Measurements from ENCODE around the gene TTBK2. TPM values are rescaled to one million over a fixed set of nuclear protein-coding genes. Genes with fewer than 3 reads are reported as not detected.

TTBK2 gene
- total and polyA plus RNA-seq, 12 donors: 3.8 to 46.6 (median 16.7) TPM

GRCh38 chr15:42695527-42696071 is 225.0 kb downstream of the TTBK2 start:
- peak in 2 of 7 donors; percentile 8 to 47 for DNase-seq
- H3K27ac ChIP-seq: no peak overlapping the region
- 73 to 93% (median 84%) methylated on average over 3 to 6 of the region's 6 CpGs for WGBS, 4 donors
- H3K27me3 ChIP-seq: no peaks in the 10 kb centered on the region
- H3K4me1 ChIP-seq (replicated peaks in 1 of 2): no peaks in the 10 kb centered on the region
- no peak for TF ChIP-seq CTCF (IDR thresholded peaks at IDR 0.05)
- TF ChIP-seq POLR2A (IDR thresholded peaks at IDR 0.05): no peak
- no peaks in the 10 kb centered on the region for H3K36me3 ChIP-seq (replicated peaks in 1 of 2)
- H3K9me3 ChIP-seq (replicated peaks in 1 of 3): no peaks in the 10 kb centered on the region
- intact Hi-C loops (cut with DNase I): no loop called here
- H3K4me3 ChIP-seq: no peak overlapping the region

- intact Hi-C loops (cut with DNase I): no loop called here
- no peaks in the 10 kb centered on the region for H3K36me3 ChIP-seq (replicated peaks in 1 of 2)
Observed at GRCh38 chr15:42694398-42694797, 226.2 kb downstream of the TTBK2 start.

GRCh38 chr15:42693942-42694341 is 226.6 kb downstream of the TTBK2 start:
- no peak overlapping the region for H3K27ac ChIP-seq
- 96 to 100% (median 97%) methylated on average over 4 to 6 of the region's 6 CpGs for WGBS, 4 donors
- no peaks in the 10 kb centered on the region for H3K36me3 ChIP-seq (replicated peaks in 1 of 2)

More at GRCh38 chr15:42694398-42694797, 226.2 kb downstream of the TTBK2 start:
- Histone ChIP-seq H3K4me3 (no peak overlapping the region), H3K9me3 (replicated peaks in 1 of 3) (no peaks in the 10 kb centered on the region), H3K4me1 (replicated peaks in 1 of 2) (no peaks in the 10 kb centered on the region), H3K27ac (no peak overlapping the region), H3K27me3 (no peaks in the 10 kb centered on the region)
- TF ChIP-seq POLR2A (IDR thresholded peaks at IDR 0.05): no peak
- no peak for TF ChIP-seq CTCF (IDR thresholded peaks at IDR 0.05)
- DNase-seq: peak in 1 of 7 donors; percentile 7
- 93 to 99% (median 96%) methylated on average over 3 to 10 of the region's 10 CpGs for WGBS, 4 donors

GRCh38 chr15:42693496-42693895 is 227.1 kb downstream of the TTBK2 start:
- 97 to 100% (median 99%) methylated on average over 5 to 6 of the region's 6 CpGs for WGBS, 4 donors
- no peaks in the 10 kb centered on the region for H3K4me1 ChIP-seq (replicated peaks in 1 of 2)
- no peak overlapping the region for H3K27ac ChIP-seq
- H3K9me3 ChIP-seq (replicated peaks in 1 of 3): no peaks in the 10 kb centered on the region
- no peaks in the 10 kb centered on the region for H3K36me3 ChIP-seq (replicated peaks in 1 of 2)
- TF ChIP-seq POLR2A (IDR thresholded peaks at IDR 0.05) (no peak), CTCF (IDR thresholded peaks at IDR 0.05) (no peak)
- DNase-seq: peak in 1 of 7 donors; percentile 3
- no peaks in the 10 kb centered on the region for H3K27me3 ChIP-seq
- H3K4me3 ChIP-seq: no peak overlapping the region
- intact Hi-C loops (cut with DNase I): no loop called here

More at GRCh38 chr15:42693942-42694341, 226.6 kb downstream of the TTBK2 start:
- H3K27me3 ChIP-seq: no peaks in the 10 kb centered on the region
- no peak for TF ChIP-seq POLR2A (IDR thresholded peaks at IDR 0.05)
- TF ChIP-seq CTCF (IDR thresholded peaks at IDR 0.05): no peak
- no peaks in the 10 kb centered on the region for H3K9me3 ChIP-seq (replicated peaks in 1 of 3)
- H3K4me1 ChIP-seq (replicated peaks in 1 of 2): no peaks in the 10 kb centered on the region
- H3K4me3 ChIP-seq: no peak overlapping the region
- DNase-seq: peak in 1 of 7 donors; percentile 21
- intact Hi-C loops (cut with DNase I): no loop called here

Measured in adrenal gland (tissue), 12 donors.